H1 (cell line): ENCODE results near the gene TRPM6. TPM values are rescaled to one million over a fixed set of nuclear protein-coding genes. Genes with fewer than 3 reads are reported as not detected.

Experiments
- CTCF ChIA-PET: fragments of 300-600 bp; sonication (Branson Sonifier 250); formaldehyde crosslinking; loops from one replicate; lab custom pipeline; 2021; ENCODE audit not compliant: partially characterized antibody; lab: Charles Lee
- POLR2A ChIA-PET: fragments of 300-600 bp; sonication (Branson Sonifier 250); formaldehyde crosslinking; loops from one replicate; lab custom pipeline; 2021; ENCODE audit warnings: inconsistent platforms; ENCODE audit not compliant: partially characterized antibody; lab: Charles Lee
- DNase-seq, 2 experiments: peaks; one replicate each; pipeline versions ENCODE4 v3.0.0 to v3.0.0-alpha.2; 2010 to 2022; ENCODE audit warnings: low spot score in 2 of 2, low read depth in 1 of 2, mixed read lengths in 1 of 2
- FAIRE-seq: peaks from 2 replicates; lab custom pipeline; 2011; peaks lifted over from hg19 to GRCh38; lab: Jason Lieb, UNC
- H2AFZ ChIP-seq: 2 replicates; pipeline ENCODE4 v1.8.1; 2012; ENCODE audit warnings: low read length, inconsistent platforms
- H2AK5ac ChIP-seq: 2 replicates; pipeline ENCODE4 v1.6.1; 2013; ENCODE audit warnings: low read depth, low read length
- H2BK120ac ChIP-seq: replicated peaks from 2 replicates; pipeline ENCODE3; 2013; ENCODE audit warnings: low read depth, low read length, inconsistent platforms
- H2BK12ac ChIP-seq: 2 replicates; pipeline ENCODE4 v1.6.1; 2013; ENCODE audit warnings: low read depth, low read length
- H2BK15ac ChIP-seq: 2 replicates; pipeline ENCODE4 v1.6.1; 2013; ENCODE audit warnings: low read length
- H2BK20ac ChIP-seq: 2 replicates; pipeline ENCODE4 v1.6.1; 2013; ENCODE audit warnings: low read length
- H2BK5ac ChIP-seq: 2 replicates; pipeline ENCODE4 v1.6.1; 2013; ENCODE audit warnings: low read depth, low read length
- H3K14ac ChIP-seq: 2 replicates; pipeline ENCODE4 v1.6.1; 2013; ENCODE audit warnings: inconsistent platforms; ENCODE audit not compliant: insufficient read length
- H3K18ac ChIP-seq: 2 replicates; pipeline ENCODE4 v1.6.1; 2013; ENCODE audit warnings: low read length; ENCODE audit errors: extremely low read depth
- H3K23ac ChIP-seq: 2 replicates; pipeline ENCODE4 v1.6.1; 2013; ENCODE audit warnings: inconsistent platforms; ENCODE audit not compliant: insufficient read length
- H3K23me2 ChIP-seq: 2 replicates; pipeline ENCODE4 v1.6.1; 2013; ENCODE audit warnings: low read depth, low read length
- H3K27ac ChIP-seq: 2 replicates; pipeline ENCODE4 v1.6.1; 2011; ENCODE audit warnings: low read depth, low read length, inconsistent platforms
- H3K27me3 ChIP-seq, 4 experiments: replicated peaks in 1 of 4; 1 replicate in 1 of 4; 2 replicates in 3 of 4; pipeline versions ENCODE4 v1.6.1 to v1.8.1; 2011 to 2013; ENCODE audit warnings: low read length in 3 of 4, mild to moderate bottlenecking in 3 of 4, inconsistent platforms in 2 of 4, mixed read lengths in 2 of 4, moderate library complexity in 1 of 4; ENCODE audit not compliant: control insufficient read depth in 3 of 4, insufficient read depth in 3 of 4; ENCODE audit errors: extremely low read depth in 1 of 4
- H3K36me3 ChIP-seq, 4 experiments: 2 replicates each; pipeline versions ENCODE4 v1.6.1 to v1.8.1; 2011 to 2013; ENCODE audit warnings: mild to moderate bottlenecking in 4 of 4, low read length in 3 of 4, moderate library complexity in 2 of 4, control low read depth in 1 of 4, inconsistent platforms in 1 of 4; ENCODE audit not compliant: insufficient read depth in 4 of 4, control insufficient read depth in 2 of 4
- H3K4ac ChIP-seq: replicated peaks from 2 replicates; pipeline ENCODE3; 2013; ENCODE audit warnings: low read length, low read depth, mixed read lengths, inconsistent platforms; ENCODE audit not compliant: insufficient read length
- H3K4me1 ChIP-seq, 4 experiments: replicated peaks in 1 of 4; 1 replicate in 1 of 4; 2 replicates in 3 of 4; pipeline versions ENCODE4 v1.6.1 to v1.8.1; 2011 to 2013; ENCODE audit warnings: low read length in 3 of 4, inconsistent platforms in 2 of 4, mixed read lengths in 1 of 4; ENCODE audit not compliant: insufficient read depth in 4 of 4, control insufficient read depth in 3 of 4
- H3K4me2 ChIP-seq, 2 experiments: 2 replicates each; pipeline versions ENCODE4 v1.6.1 to v1.8.1; 2011 to 2013; ENCODE audit warnings: low read depth in 2 of 2, low read length in 2 of 2, control low read depth in 1 of 2, inconsistent platforms in 1 of 2, mild to moderate bottlenecking in 1 of 2; ENCODE audit not compliant: insufficient read depth in 1 of 2
- H3K4me3 ChIP-seq, 4 experiments: fragments of 200-600, 300-600 bp in 1 of 4; sonication (generic), shearing (Covaris generic), sonication (Bioruptor Twin) in 1 of 4; 2 replicates each; pipeline versions ENCODE4 v1.5.1 to v1.8.1; 2011 to 2016; ENCODE audit warnings: low read length in 4 of 4, low read depth in 3 of 4, control low read depth in 2 of 4, inconsistent platforms in 2 of 4, mild to moderate bottlenecking in 2 of 4, mixed read lengths in 1 of 4, moderate library complexity in 1 of 4; ENCODE audit not compliant: insufficient read depth in 2 of 4; ENCODE audit errors: extremely low read depth in 1 of 4
- H3K56ac ChIP-seq: replicated peaks from 2 replicates; pipeline ENCODE3; 2013; ENCODE audit warnings: low read depth, mild to moderate bottlenecking, mixed read lengths, low read length, inconsistent platforms; ENCODE audit not compliant: insufficient read length
- H3K79me1 ChIP-seq: 2 replicates; pipeline ENCODE4 v1.6.1; 2013; ENCODE audit warnings: low read depth, low read length, control low read depth
- H3K79me2 ChIP-seq, 2 experiments: 2 replicates each; pipeline versions ENCODE4 v1.6.1 to v1.8.1; 2012 to 2013; ENCODE audit warnings: low read length in 2 of 2, mild to moderate bottlenecking in 2 of 2, inconsistent platforms in 1 of 2; ENCODE audit not compliant: insufficient read depth in 2 of 2, control insufficient read depth in 1 of 2
- H3K9ac ChIP-seq, 4 experiments: replicated peaks in 1 of 4; 1 replicate in 1 of 4; 2 replicates in 3 of 4; pipeline versions ENCODE4 v1.6.1 to v1.8.1; 2011 to 2013; ENCODE audit warnings: low read depth in 3 of 4, low read length in 3 of 4, control low read depth in 2 of 4, mild to moderate bottlenecking in 2 of 4, moderate library complexity in 2 of 4, inconsistent platforms in 1 of 4; ENCODE audit errors: extremely low read depth in 1 of 4
- H3K9me3 ChIP-seq, 2 experiments: 2 replicates each; pipeline versions ENCODE4 v1.6.1 to v1.8.1; 2012 to 2013; ENCODE audit warnings: mild to moderate bottlenecking in 2 of 2, moderate library complexity in 2 of 2, control low read depth in 1 of 2, inconsistent platforms in 1 of 2, low read depth in 1 of 2, low read length in 1 of 2, mixed read lengths in 1 of 2; ENCODE audit not compliant: insufficient read depth in 2 of 2
- H4K20me1 ChIP-seq, 2 experiments: replicated peaks in 1 of 2; 2 replicates each; pipeline versions ENCODE3 to v1.8.1; 2011 to 2013; ENCODE audit warnings: inconsistent platforms in 2 of 2, low read length in 2 of 2, mild to moderate bottlenecking in 1 of 2; ENCODE audit not compliant: insufficient read depth in 2 of 2, control insufficient read depth in 1 of 2
- H4K5ac ChIP-seq: 2 replicates; pipeline ENCODE4 v1.6.1; 2013; ENCODE audit warnings: low read length, low read depth, mixed read lengths, inconsistent platforms; ENCODE audit not compliant: insufficient read length
- H4K8ac ChIP-seq: 2 replicates; pipeline ENCODE4 v1.8.0; 2013; ENCODE audit warnings: mild to moderate bottlenecking, moderate library complexity, low read length, inconsistent platforms; ENCODE audit not compliant: insufficient read depth; ENCODE audit errors: extremely low read depth
- H4K91ac ChIP-seq: replicated peaks from 2 replicates; pipeline ENCODE3; 2013; ENCODE audit warnings: low read length, mixed read lengths, inconsistent platforms; ENCODE audit not compliant: insufficient read length
- ASH2L ChIP-seq: fragments of 200-600, 300-600 bp; sonication (generic); IDR thresholded peaks from one replicate; pipeline ENCODE4 v1.7.1; 2017; ENCODE audit warnings: low read length
- ATF2 ChIP-seq: IDR thresholded peaks from 2 replicates; pipeline ENCODE4 v1.6.1; 2012; ENCODE audit warnings: low read length, inconsistent platforms
- HDAC2 ChIP-seq, 2 experiments: fragments of 300-600 bp in 1 of 2; sonication (generic) in 1 of 2; IDR thresholded peaks; 2 replicates each; pipeline ENCODE4 v1.6.1; 2011 to 2012; ENCODE audit warnings: low read depth in 2 of 2, low read length in 2 of 2, mild to moderate bottlenecking in 2 of 2, moderate library complexity in 2 of 2, borderline replicate concordance in 1 of 2, inconsistent platforms in 1 of 2
- NANOG ChIP-seq: IDR thresholded peaks from 2 replicates; pipeline ENCODE4 v1.6.1; 2011; ENCODE audit warnings: low read length, low read depth, mild to moderate bottlenecking, inconsistent platforms; ENCODE audit not compliant: insufficient read depth, poor library complexity, severe bottlenecking
- POLR2AphosphoS5 ChIP-seq: IDR thresholded peaks from 2 replicates; pipeline ENCODE4 v1.6.1; 2011; ENCODE audit warnings: low read depth, low read length
- POU5F1 ChIP-seq: IDR thresholded peaks from 2 replicates; pipeline ENCODE4 v1.6.1; 2011; ENCODE audit warnings: low read depth, mild to moderate bottlenecking, low read length, moderate library complexity
- SIN3A ChIP-seq, 2 experiments: IDR thresholded peaks in 1 of 2; conservative IDR thresholded peaks in 1 of 2; 2 replicates each; pipeline ENCODE4 v1.6.1; 2011 to 2012; ENCODE audit warnings: low read length in 2 of 2, improper control_type of control experiment in 1 of 2, low read depth in 1 of 2, mild to moderate bottlenecking in 1 of 2
- SIRT6 ChIP-seq: IDR thresholded peaks from one replicate; pipeline ENCODE4 v1.7.1; 2012; ENCODE audit warnings: low read length, inconsistent platforms
- SIX5 ChIP-seq: IDR thresholded peaks from 2 replicates; pipeline ENCODE4 v1.6.1; 2011; ENCODE audit warnings: mild to moderate bottlenecking, low read depth, low read length
- SP2 ChIP-seq: IDR thresholded peaks from 2 replicates; pipeline ENCODE4 v1.6.1; 2012; ENCODE audit warnings: mild to moderate bottlenecking, low read length, inconsistent platforms
- SUZ12 ChIP-seq: fragments of 200-600 bp; sonication (generic); IDR thresholded peaks from 2 replicates; pipeline ENCODE4 v1.6.1; 2012; ENCODE audit warnings: mild to moderate bottlenecking, inconsistent platforms, low read length, moderate library complexity, mixed read lengths
- TAF7 ChIP-seq: optimal IDR thresholded peaks from 2 replicates; pipeline ENCODE3; 2011; ENCODE audit warnings: low read depth, mild to moderate bottlenecking, inconsistent platforms, low read length, moderate library complexity, borderline replicate concordance
- WGBS, 2 experiments: shearing (Covaris generic) in 1 of 2; methylation state at CpG; one replicate each; pipeline versions ENCODE4 v1.1.6 to v1.1.7; 2013 to 2015; ENCODE audit warnings: low lambda C conversion rate in 2 of 2, mixed read lengths in 2 of 2, inconsistent platforms in 1 of 2, low coverage in 1 of 2, missing lambda C conversion rate in 1 of 2; ENCODE audit not compliant: insufficient replicate concordance in 2 of 2, insufficient coverage in 1 of 2, insufficient read length in 1 of 2; ENCODE audit errors: extremely low coverage in 1 of 2, missing lambda C conversion rate in 1 of 2; 5-methylcytosine and 5-hydroxymethylcytosine counted together
- polyA plus RNA-seq, 7 experiments: library from polyadenylated mRNA; depleted of rRNA in 3 of 7; stranded (reverse) in 5 of 7; unstranded in 2 of 7; fragments of >200 nt in 5 of 7; fragments of 200-250 nt in 2 of 7; gene quantifications; 1 replicate in 5 of 7; 2 replicates in 1 of 7; 4 replicates in 1 of 7; pipeline versions ENCODE4 v1.2.1 to v1.2.3, GENCODE V29; 2011 to 2013; ENCODE audit warnings: missing spikeins in 2 of 7, mixed read lengths in 2 of 7
- total RNA-seq: library from RNA; stranded (reverse); fragmentation: NEBNext Ultra II Directional; extraction: Animal tissue kit (Norgen Biotek cat#: 25700); gene quantifications from 2 replicates; pipeline ENCODE4 v1.2.1, GENCODE V29; 2021

The TRPM6 gene
- total and polyA plus RNA-seq, 2 of the 8 experiments (the other 6 are each of a cell fraction or from before 2014, with no cell fraction given), result 0.45 to 1.5 TPM

GRCh38 chr9:74876382-74876949 lies 11.3 kb downstream of the TRPM6 start:
- no peak overlapping the region for H2AFZ ChIP-seq
- H3K9ac ChIP-seq, result no peak overlapping the region
- WGBS, 2 experiments, result 91% methylated on average over 3 of the region's 3 CpGs; no CpG with 5 or more reads in 1 of the 2 experiments
- no peaks in the 10 kb centered on the region for H3K9me3 ChIP-seq
- H3K14ac ChIP-seq, result no peak overlapping the region
- H4K5ac ChIP-seq, result no peak overlapping the region
- no peak overlapping the region for H3K4ac ChIP-seq
- no peak overlapping the region for H2BK120ac ChIP-seq
- CTCF ChIA-PET, result no interaction called here
- no peak for FAIRE-seq
- no peak overlapping the region for H3K56ac ChIP-seq
- H3K23me2 ChIP-seq, result no peaks in the 10 kb centered on the region
- no peaks in the 10 kb centered on the region for H3K79me2 ChIP-seq
- H3K27ac ChIP-seq, result no peak overlapping the region
- no peak for DNase-seq
- H2BK5ac ChIP-seq, result no peak overlapping the region
- no peaks in the 10 kb centered on the region for H3K79me1 ChIP-seq
- H2BK20ac ChIP-seq, result no peak overlapping the region
- no peaks in the 10 kb centered on the region for H3K27me3 ChIP-seq
- H3K18ac ChIP-seq, result no peak overlapping the region
- H3K23ac ChIP-seq, result no peak overlapping the region
- no peak overlapping the region for H4K8ac ChIP-seq
- no peak overlapping the region for H3K4me3 ChIP-seq
- no peak overlapping the region for H2AK5ac ChIP-seq
- H3K4me2 ChIP-seq, result no peak overlapping the region
- POLR2A ChIA-PET, result no interaction called here
- no peak overlapping the region for H2BK12ac ChIP-seq
- no peaks in the 10 kb centered on the region for H4K20me1 ChIP-seq
- no peaks in the 10 kb centered on the region for H3K36me3 ChIP-seq
- H3K4me1 ChIP-seq, result no peaks in the 10 kb centered on the region
- H2BK15ac ChIP-seq, result no peak overlapping the region
- H4K91ac ChIP-seq, result no peak overlapping the region
- TF ChIP-seq SIRT6 (no peak), SUZ12 (no peak), SIN3A (conservative IDR thresholded peaks at IDR 0.05 in 1 of 2, IDR thresholded peaks at IDR 0.05 in 1 of 2; ENCODE audit: low read depth in 1 of 2, low read length in 2 of 2) (no peak), ATF2 (no peak), POLR2AphosphoS5 (no peak), SIX5 (no peak), SP2 (no peak), HDAC2 (IDR thresholded peaks at IDR 0.05; ENCODE audit: borderline replicate concordance in 1 of 2, low read depth in 2 of 2, low read length in 2 of 2) (no peak), NANOG (no peak), TAF7 (no peak), ASH2L (no peak), POU5F1 (no peak)
